GM21528 (cell line): ENCODE data around the gene SIRT4.

Experiments
- ATAC-seq: cut with Tn5 transposase; IDR thresholded peaks from one replicate; pipeline ENCODE4 v1.9.1; 2021; ENCODE audit warnings: mild to moderate bottlenecking, moderate library complexity; ENCODE audit not compliant: unreplicated experiment, low FRiP score

The SIRT4 gene

GRCh38 chr12:120361506-120362208 lies 59.5 kb downstream of the SIRT4 start:
- ATAC-seq: no peak
